Esophagus (tissue), 2 donors: ENCODE results near the gene EIF4G2. TPM values are rescaled to one million over a fixed set of nuclear protein-coding genes. Genes with fewer than 3 reads are reported as not detected.

Experiments
- H3K27ac ChIP-seq, 2 donors: one replicate each; pipeline ENCODE4 v1.5.1; 2013; ENCODE audit warnings: low read depth in 2 of 2, mild to moderate bottlenecking in 2 of 2, inconsistent platforms in 1 of 2, low read length in 1 of 2, moderate library complexity in 1 of 2
- H3K27me3 ChIP-seq, 2 donors: one replicate each; pipeline ENCODE4 v1.6.1; 2013; ENCODE audit warnings: low read length in 2 of 2, control low read depth in 1 of 2, mild to moderate bottlenecking in 1 of 2; ENCODE audit not compliant: insufficient read depth in 2 of 2, control insufficient read depth in 1 of 2
- H3K36me3 ChIP-seq, 2 donors: one replicate each; pipeline ENCODE4 v1.6.1; 2013; ENCODE audit warnings: low read length in 1 of 2; ENCODE audit not compliant: control insufficient read depth in 2 of 2, insufficient read depth in 2 of 2
- H3K4me1 ChIP-seq, 2 donors: one replicate each; pipeline ENCODE4 v1.6.1; 2013; ENCODE audit warnings: low read length in 1 of 2; ENCODE audit not compliant: control insufficient read depth in 2 of 2, insufficient read depth in 2 of 2
- H3K4me3 ChIP-seq, 2 donors: one replicate each; pipeline ENCODE4 v1.5.1; 2013; ENCODE audit warnings: low read length in 2 of 2, mild to moderate bottlenecking in 2 of 2, low read depth in 1 of 2, moderate library complexity in 1 of 2
- H3K9me3 ChIP-seq, 2 donors: one replicate each; pipeline ENCODE4 v1.6.1; 2013; ENCODE audit warnings: mild to moderate bottlenecking in 2 of 2, low read depth in 1 of 2, low read length in 1 of 2, moderate library complexity in 1 of 2; ENCODE audit not compliant: control insufficient read depth in 2 of 2, insufficient read depth in 1 of 2
- WGBS, 2 donors: extraction: QIAGEN DNeasy Blood & Tissue Kit; methylation state at CpG; one replicate each; pipeline ENCODE4 v1.1.7; 2013; 5-methylcytosine and 5-hydroxymethylcytosine counted together
- polyA plus RNA-seq, 2 donors: library from polyadenylated mRNA; stranded (reverse); fragments of 200-250 nt; gene quantifications; one replicate each; pipeline ENCODE4 v1.2.3, GENCODE V29; 2013
- donor health status: healthy with polysubstance abuse.
- donor health status: Bipolar disorder and iron deficiency.

The EIF4G2 gene
- 100 to 1,000 TPM; 256 to 324 TPM for polyA plus RNA-seq

GRCh38 chr11:10808553-10809372 is at the start of gene EIF4G2:
TSS of gene EIF4G2 (minus strand) at chr11:10808926.
- no peaks in the 10 kb centered on the region for H3K9me3 ChIP-seq
- H3K27me3 ChIP-seq = no peaks in the 10 kb centered on the region
- peak within 1 kb of the TSS; percentile 99 for H3K27ac ChIP-seq
- peak within 1 kb of the TSS; percentile 88 to 100 for H3K4me3 ChIP-seq
- WGBS, 2 donors = 0 to 1% methylated on average over 65 of the region's 65 CpGs
- H3K36me3 ChIP-seq = peaks cover 2 to 9% of the 10 kb centered on the region in 2 donors
- no peaks in the 10 kb centered on the region for H3K4me1 ChIP-seq

GRCh38 chr11:10857709-10858438 is 49.1 kb upstream of the EIF4G2 start, which contains the start of gene ZBED5:
TSS of gene ZBED5 (minus strand) at chr11:10858053. CDS start at chr11:10854945, 3,108 bp downstream.
- Histone ChIP-seq H3K9me3 (no peaks in the 10 kb centered on the region), H3K27ac (peak within 1 kb of the TSS; percentile 97 to 100), H3K4me1 (no peaks in the 10 kb centered on the region), H3K27me3 (no peaks in the 10 kb centered on the region), H3K36me3 (peaks cover 2 to 5% of the 10 kb centered on the region in 2 donors), H3K4me3 (peak within 1 kb of the TSS; percentile 89 to 91)
- WGBS, 2 donors = 0% methylated on average over 59 of the region's 59 CpGs

- Histone ChIP-seq H3K27ac (peak overlapping the region; percentile 97 to 100), H3K9me3 (no peaks in the 10 kb centered on the region), H3K4me3 (peak overlapping the region; percentile 89 to 91), H3K27me3 (no peaks in the 10 kb centered on the region), H3K4me1 (no peaks in the 10 kb centered on the region), H3K36me3 (peaks cover 4 to 7% of the 10 kb centered on the region in 2 donors)
- WGBS, 2 donors = 0 to 1% methylated on average over 13 to 14 of the region's 14 CpGs
These were observed 48.7 kb upstream of the EIF4G2 start for GRCh38 chr11:10857459-10857708.

- peak overlapping the region; percentile 97 to 100 for H3K27ac ChIP-seq
- H3K4me1 ChIP-seq = no peaks in the 10 kb centered on the region
- no peaks in the 10 kb centered on the region for H3K9me3 ChIP-seq
- no peaks in the 10 kb centered on the region for H3K27me3 ChIP-seq
- peak overlapping the region; percentile 89 to 91 for H3K4me3 ChIP-seq
- H3K36me3 ChIP-seq = peaks cover 4 to 7% of the 10 kb centered on the region in 2 donors
- 2% methylated on average over 17 of the region's 17 CpGs for WGBS, 2 donors
These were observed 48.1 kb upstream of the EIF4G2 start for GRCh38 chr11:10856689-10857458.

GRCh38 chr11:10855295-10855694 is 46.6 kb upstream of the EIF4G2 start:
- no peaks in the 10 kb centered on the region for H3K4me1 ChIP-seq
- WGBS, 2 donors = 94 to 96% methylated on average over 2 of the region's 2 CpGs
- H3K4me3 ChIP-seq = no peak overlapping the region
- no peak overlapping the region for H3K27ac ChIP-seq
- no peaks in the 10 kb centered on the region for H3K27me3 ChIP-seq
- H3K9me3 ChIP-seq = no peaks in the 10 kb centered on the region
- H3K36me3 ChIP-seq = peaks cover 4 to 7% of the 10 kb centered on the region in 2 donors

GRCh38 chr11:10847960-10848860 is 39.5 kb upstream of the EIF4G2 start:
- 77 to 83% methylated on average over 3 of the region's 3 CpGs for WGBS, 2 donors
- Histone ChIP-seq H3K9me3 (no peaks in the 10 kb centered on the region), H3K27me3 (no peaks in the 10 kb centered on the region), H3K4me1 (no peaks in the 10 kb centered on the region), H3K36me3 (peaks cover 2 to 4% of the 10 kb centered on the region in 2 donors), H3K27ac (no peak overlapping the region), H3K4me3 (no peak overlapping the region)

DNA sequence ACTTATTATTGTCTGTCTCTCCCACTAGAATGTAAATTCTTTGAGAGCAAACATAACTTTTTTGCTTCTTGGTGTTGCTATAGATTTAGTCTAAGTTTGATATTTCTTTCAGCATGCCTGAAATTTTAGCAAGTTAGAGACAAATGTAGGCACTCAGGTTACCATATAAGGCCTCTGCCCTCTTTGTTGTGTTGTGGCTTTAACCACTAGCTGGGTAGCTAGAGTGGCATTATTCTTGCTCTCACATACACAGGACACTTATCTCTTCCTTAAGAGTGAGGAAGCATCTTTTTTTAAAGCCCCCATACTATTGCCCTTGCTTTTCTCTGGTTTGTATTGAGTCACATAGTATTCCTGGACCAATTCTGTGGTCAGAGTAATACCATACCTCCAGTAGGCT is 37.9 kb upstream of the EIF4G2 start:
- H3K4me1 ChIP-seq = no peaks in the 10 kb centered on the region
- no peaks in the 10 kb centered on the region for H3K9me3 ChIP-seq

DNA sequence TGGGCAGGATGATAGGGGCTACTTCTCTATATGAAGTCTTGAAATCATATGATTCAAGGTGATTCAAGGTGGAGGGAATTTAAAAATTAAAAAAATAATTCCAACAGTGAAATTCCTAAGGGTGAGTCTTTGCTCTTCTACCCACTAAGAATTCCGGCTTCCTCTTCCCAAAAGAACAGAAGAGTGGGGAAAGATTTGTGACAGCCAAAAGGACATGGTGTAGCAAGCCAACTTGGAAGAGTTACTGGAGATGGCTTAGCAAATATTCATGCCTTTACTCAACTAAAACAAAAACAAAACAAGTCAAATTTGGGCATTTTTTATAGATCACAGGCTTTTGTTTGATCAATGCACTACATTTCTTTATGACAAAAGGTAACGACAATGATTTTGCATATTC is 36.9 kb upstream of the EIF4G2 start:
- Histone ChIP-seq H3K27ac (no peak overlapping the region), H3K9me3 (no peaks in the 10 kb centered on the region), H3K4me3 (no peak overlapping the region), H3K27me3 (no peaks in the 10 kb centered on the region), H3K4me1 (no peaks in the 10 kb centered on the region), H3K36me3 (no peaks in the 10 kb centered on the region)
- 80 to 89% methylated on average over 2 of the region's 2 CpGs for WGBS, 2 donors

More for the DNA sequence above, 37.9 kb upstream of the EIF4G2 start:
- no peak overlapping the region for H3K27ac ChIP-seq
- H3K27me3 ChIP-seq = no peaks in the 10 kb centered on the region
- no peaks in the 10 kb centered on the region for H3K36me3 ChIP-seq
- no peak overlapping the region for H3K4me3 ChIP-seq

DNA sequence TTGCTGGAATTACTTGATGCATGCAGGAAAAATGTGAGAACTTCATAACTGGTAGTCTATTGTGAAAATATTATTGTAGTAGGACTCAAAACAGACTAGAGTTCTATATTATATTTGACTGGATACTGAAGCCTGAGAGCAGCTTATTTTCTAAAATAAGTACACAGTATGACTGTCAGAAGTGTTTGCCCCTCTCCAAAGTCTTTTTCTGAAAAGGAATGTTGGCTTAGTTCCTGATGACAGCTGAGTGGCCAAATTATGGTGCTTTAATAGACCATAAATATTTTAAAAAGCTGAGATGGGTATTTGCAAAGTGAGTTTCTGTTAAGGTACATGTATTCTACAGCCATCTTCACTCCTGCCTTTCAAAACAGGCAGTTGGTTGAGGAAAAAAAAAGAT is 36.1 kb upstream of the EIF4G2 start:
- Histone ChIP-seq H3K4me1 (no peaks in the 10 kb centered on the region), H3K27me3 (no peaks in the 10 kb centered on the region), H3K9me3 (no peaks in the 10 kb centered on the region), H3K4me3 (no peak overlapping the region), H3K36me3 (no peaks in the 10 kb centered on the region), H3K27ac (no peak overlapping the region)
